Panc1 (cell line): ENCODE measurements around the gene NME4. TPM values are rescaled to one million over a fixed set of nuclear protein-coding genes. Genes with fewer than 3 reads are reported as not detected.

ENCODE experiments used
- ATAC-seq: fragments of 200-7000 bp; cut with Tn5 transposase; 2 replicates; pipeline ENCODE4 v1.9.1; 2020; ENCODE audit warnings: mild to moderate bottlenecking, moderate library complexity
- BruUV-seq: library from RNA; stranded (reverse); fragments of 400-500 nt; replicated peaks from 2 replicates; lab custom pipeline; 2021; lab: Mats Ljungman, UMichigan
- CTCF ChIA-PET: fragments of 300-600 bp; sonication (Branson Sonifier 250); formaldehyde crosslinking; loops from one replicate; lab custom pipeline; 2022; ENCODE audit warnings: antibody characterized with exemption; lab: Charles Lee
- POLR2A ChIA-PET: fragments of 300-600 bp; sonication (Branson Sonifier 250); formaldehyde crosslinking; loops from one replicate; lab custom pipeline; 2022; ENCODE audit warnings: antibody characterized with exemption; lab: Charles Lee
- DNase-seq: peaks from one replicate; pipeline ENCODE4 v3.0.0-alpha.2; 2010; ENCODE audit warnings: low read depth, low spot score
- H3K27ac ChIP-seq: 2 replicates; pipeline ENCODE4 v1.5.1; 2011; ENCODE audit warnings: mild to moderate bottlenecking, low read length, inconsistent platforms
- H3K27me3 ChIP-seq: fragments of 200-500 bp; sonication (Bioruptor generic); 2 replicates; pipeline ENCODE4 v1.6.0; 2014; ENCODE audit warnings: low read length, inconsistent platforms; ENCODE audit not compliant: control insufficient read depth, insufficient read depth
- H3K36me3 ChIP-seq: fragments of 200-500 bp; sonication (Bioruptor generic); 2 replicates; pipeline ENCODE4 v1.5.1; 2014; ENCODE audit warnings: inconsistent platforms, mild to moderate bottlenecking, low read length, moderate library complexity; ENCODE audit not compliant: control insufficient read depth, insufficient read depth
- H3K4me1 ChIP-seq: 2 replicates; pipeline ENCODE4 v1.5.1; 2011; ENCODE audit warnings: inconsistent platforms, mild to moderate bottlenecking, low read length, moderate library complexity; ENCODE audit not compliant: control insufficient read depth, insufficient read depth
- H3K4me3 ChIP-seq, 2 experiments: 2 replicates each; pipeline ENCODE4 v1.5.1; 2011 to 2012; ENCODE audit warnings: low read depth in 2 of 2, low read length in 2 of 2, mild to moderate bottlenecking in 2 of 2, inconsistent platforms in 1 of 2, moderate library complexity in 1 of 2
- H3K9me3 ChIP-seq: fragments of 200-500 bp; sonication (Bioruptor generic); 2 replicates; pipeline ENCODE4 v1.5.1; 2014; ENCODE audit warnings: low read depth, mild to moderate bottlenecking, inconsistent platforms, low read length, moderate library complexity; ENCODE audit not compliant: control insufficient read depth, insufficient read depth
- CTCF ChIP-seq: fragments of 450-650 bp; IDR thresholded peaks from 2 replicates; pipeline ENCODE4 v1.5.1; 2017; ENCODE audit warnings: mild to moderate bottlenecking
- POLR2AphosphoS5 ChIP-seq: IDR thresholded peaks from 2 replicates; pipeline ENCODE4 v1.6.1; 2012; ENCODE audit warnings: mild to moderate bottlenecking, low read depth, low read length, moderate library complexity
- SIN3A ChIP-seq: IDR thresholded peaks from 2 replicates; pipeline ENCODE4 v1.6.1; 2012; ENCODE audit warnings: low read depth, mild to moderate bottlenecking, low read length, moderate library complexity, borderline replicate concordance; ENCODE audit not compliant: insufficient read depth
- TCF7L2 ChIP-seq: IDR thresholded peaks from 2 replicates; pipeline ENCODE4 v1.6.1; 2011; ENCODE audit warnings: mild to moderate bottlenecking, low read depth, low read length, inconsistent platforms
- in situ Hi-C: cut with HindIII; loops from 2 replicates; pipeline ENCODE4 v1.10.0; 2016; ENCODE audit warnings: low sequenced_read_pairs, low pct_unique_long_range_greater_than_20kb
- intact Hi-C: fragments of 100-400 bp; cut with micrococcal nuclease; formaldehyde crosslinking; loops from one replicate; pipeline ENCODE4 v1.10.0; 2022; ENCODE audit not compliant: unreplicated experiment
- total RNA-seq: library from RNA; stranded (reverse); gene quantifications from one replicate; pipeline ENCODE4 v1.2.1, GENCODE V29; 2021; ENCODE audit not compliant: unreplicated experiment
- TF ChIP-seq, protein P1 (sequence below), 2 experiments: IDR thresholded peaks; 2 replicates each; pipeline ENCODE4 v1.6.1; 2011 to 2012; ENCODE audit warnings: low read depth in 2 of 2, control low read depth in 1 of 2, low read length in 1 of 2, mild to moderate bottlenecking in 1 of 2, moderate library complexity in 1 of 2; ENCODE audit not compliant: insufficient read depth in 1 of 2

The NME4 gene
- total RNA-seq, 1 experiment from 2014 or later, result 500 TPM

- TF ChIP-seq SIN3A (no peak), TCF7L2 (no peak)
- TF ChIP-seq, protein P1, sequence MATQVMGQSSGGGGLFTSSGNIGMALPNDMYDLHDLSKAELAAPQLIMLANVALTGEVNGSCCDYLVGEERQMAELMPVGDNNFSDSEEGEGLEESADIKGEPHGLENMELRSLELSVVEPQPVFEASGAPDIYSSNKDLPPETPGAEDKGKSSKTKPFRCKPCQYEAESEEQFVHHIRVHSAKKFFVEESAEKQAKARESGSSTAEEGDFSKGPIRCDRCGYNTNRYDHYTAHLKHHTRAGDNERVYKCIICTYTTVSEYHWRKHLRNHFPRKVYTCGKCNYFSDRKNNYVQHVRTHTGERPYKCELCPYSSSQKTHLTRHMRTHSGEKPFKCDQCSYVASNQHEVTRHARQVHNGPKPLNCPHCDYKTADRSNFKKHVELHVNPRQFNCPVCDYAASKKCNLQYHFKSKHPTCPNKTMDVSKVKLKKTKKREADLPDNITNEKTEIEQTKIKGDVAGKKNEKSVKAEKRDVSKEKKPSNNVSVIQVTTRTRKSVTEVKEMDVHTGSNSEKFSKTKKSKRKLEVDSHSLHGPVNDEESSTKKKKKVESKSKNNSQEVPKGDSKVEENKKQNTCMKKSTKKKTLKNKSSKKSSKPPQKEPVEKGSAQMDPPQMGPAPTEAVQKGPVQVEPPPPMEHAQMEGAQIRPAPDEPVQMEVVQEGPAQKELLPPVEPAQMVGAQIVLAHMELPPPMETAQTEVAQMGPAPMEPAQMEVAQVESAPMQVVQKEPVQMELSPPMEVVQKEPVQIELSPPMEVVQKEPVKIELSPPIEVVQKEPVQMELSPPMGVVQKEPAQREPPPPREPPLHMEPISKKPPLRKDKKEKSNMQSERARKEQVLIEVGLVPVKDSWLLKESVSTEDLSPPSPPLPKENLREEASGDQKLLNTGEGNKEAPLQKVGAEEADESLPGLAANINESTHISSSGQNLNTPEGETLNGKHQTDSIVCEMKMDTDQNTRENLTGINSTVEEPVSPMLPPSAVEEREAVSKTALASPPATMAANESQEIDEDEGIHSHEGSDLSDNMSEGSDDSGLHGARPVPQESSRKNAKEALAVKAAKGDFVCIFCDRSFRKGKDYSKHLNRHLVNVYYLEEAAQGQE (IDR thresholded peaks at IDR 0.05; ENCODE audit: insufficient read depth in 1 of 2, low read depth in 2 of 2, low read length in 1 of 2), result no peak
- H3K4me1 ChIP-seq, result peaks cover 28% of the 10 kb centered on the region
- POLR2A ChIA-PET, result interaction anchor here (0.6 kb wide), 1 partner anchor 102 kb away, joined by 6 read pairs; no protein-coding TSS in a partner anchor
- BruUV-seq, result no TSS peak
- peak overlapping the region; percentile 64 to 77 for H3K4me3 ChIP-seq
- intact Hi-C loops, result no loop called here
- ATAC-seq (no peak; the same call in 1 of the 2 replicates), DNase-seq (no peak)
- in situ Hi-C loops, result no loop called here
- H3K27ac ChIP-seq, result peak overlapping the region; percentile 57
- no peaks in the 10 kb centered on the region for H3K9me3 ChIP-seq
- no peaks in the 10 kb centered on the region for H3K36me3 ChIP-seq
- H3K27me3 ChIP-seq, result no peaks in the 10 kb centered on the region
- CTCF ChIA-PET, result no interaction called here
These were observed 29.3 kb downstream of the NME4 start for GRCh38 chr16:426115-426905.

DNA sequence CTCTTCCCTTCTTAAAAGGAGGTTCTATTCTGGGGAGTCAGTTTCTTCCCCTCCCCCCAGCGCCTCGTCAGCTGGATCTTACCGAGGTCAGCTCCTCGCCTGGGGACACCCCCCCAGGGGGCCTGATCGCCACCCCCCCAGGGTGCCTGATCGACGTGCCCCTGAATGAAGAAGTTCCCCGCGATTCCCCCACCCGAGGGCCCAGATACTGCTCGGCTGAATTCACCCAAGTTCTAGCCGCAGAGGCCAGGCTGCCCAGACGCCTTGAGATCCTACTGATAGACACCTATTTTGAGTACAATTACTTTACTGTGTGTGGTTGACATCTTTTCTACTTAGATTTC lies 29.9 kb downstream of the NME4 start:
- Histone ChIP-seq H3K4me1 (peaks cover 28% of the 10 kb centered on the region), H3K4me3 (peak overlapping the region; percentile 64 to 77), H3K9me3 (no peaks in the 10 kb centered on the region), H3K27ac (peak overlapping the region; percentile 57), H3K27me3 (no peaks in the 10 kb centered on the region), H3K36me3 (no peaks in the 10 kb centered on the region)
- no peak for ATAC-seq
- no TSS peak for BruUV-seq
- no peak for DNase-seq
- ChIA-PET CTCF (no interaction called here), POLR2A (interaction anchor here (0.6 kb wide), 1 partner anchor 103 kb away, joined by 6 read pairs; no protein-coding TSS in a partner anchor)
- intact Hi-C loops (no loop called here), in situ Hi-C loops (no loop called here)
- TF ChIP-seq CTCF, result no peak
- TF ChIP-seq, protein P1 (IDR thresholded peaks at IDR 0.05; ENCODE audit: insufficient read depth in 1 of 2, low read depth in 2 of 2, low read length in 1 of 2), result no peak
- TF ChIP-seq POLR2AphosphoS5, result no peak
- no peak for TF ChIP-seq SIN3A
- no peak for TF ChIP-seq TCF7L2
